Choroid plexus epithelial cell (primary cell): ENCODE data around the gene CLCN3.
A peak's percentile ranks its signal among the peaks of the same experiment; 100 is the strongest.

Experiments
- DNase-seq: peaks from one replicate; pipeline ENCODE4 v3.0.0-alpha.2; 2010; ENCODE audit warnings: low read depth
- H3K4me3 ChIP-seq: 2 replicates; pipeline ENCODE4 v1.5.1; 2011; ENCODE audit warnings: low read depth, mild to moderate bottlenecking, control low read depth, low read length, moderate library complexity
- CTCF ChIP-seq: conservative IDR thresholded peaks from 2 replicates; pipeline ENCODE4 v1.5.1; 2011; ENCODE audit warnings: low read depth, mild to moderate bottlenecking, control low read depth, inconsistent platforms, low read length, moderate library complexity

Gene CLCN3

GRCh38 chr4:169593050-169593560 is 27.3 kb upstream of the CLCN3 start:
- no peak overlapping the region for H3K4me3 ChIP-seq
- DNase-seq: no peak
- TF ChIP-seq CTCF: no peak

DNA sequence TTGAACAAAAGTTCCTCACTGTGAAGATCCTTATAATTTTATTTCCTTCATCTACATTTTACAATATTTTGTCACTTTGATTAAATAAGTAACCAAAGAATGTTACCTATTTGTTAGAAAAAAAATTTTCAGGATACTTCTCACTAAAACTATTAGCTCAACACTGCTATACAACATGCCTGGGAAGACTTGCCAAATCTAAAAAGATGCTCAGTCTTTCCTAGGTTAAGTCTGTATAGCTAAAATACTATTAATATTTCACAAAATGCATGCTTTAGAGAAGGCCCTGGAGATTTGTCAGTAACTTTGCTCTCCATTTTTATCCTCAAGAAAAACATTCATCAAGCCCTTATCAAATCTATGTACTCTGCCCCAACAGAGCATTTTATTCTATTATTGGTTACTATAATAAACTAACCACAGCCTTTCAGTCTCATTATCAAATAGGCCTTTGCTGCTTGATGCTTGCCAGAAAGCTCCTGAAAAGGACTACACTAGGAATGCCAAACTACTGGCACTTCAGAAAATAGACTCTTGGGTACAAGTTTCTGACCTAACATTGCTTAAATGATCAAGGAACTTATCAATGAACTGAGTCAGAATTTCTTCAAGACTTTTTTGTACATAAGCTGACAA is 25.7 kb upstream of the CLCN3 start:
- DNase-seq: no peak
- no peak overlapping the region for H3K4me3 ChIP-seq
- no peak for TF ChIP-seq CTCF

DNA sequence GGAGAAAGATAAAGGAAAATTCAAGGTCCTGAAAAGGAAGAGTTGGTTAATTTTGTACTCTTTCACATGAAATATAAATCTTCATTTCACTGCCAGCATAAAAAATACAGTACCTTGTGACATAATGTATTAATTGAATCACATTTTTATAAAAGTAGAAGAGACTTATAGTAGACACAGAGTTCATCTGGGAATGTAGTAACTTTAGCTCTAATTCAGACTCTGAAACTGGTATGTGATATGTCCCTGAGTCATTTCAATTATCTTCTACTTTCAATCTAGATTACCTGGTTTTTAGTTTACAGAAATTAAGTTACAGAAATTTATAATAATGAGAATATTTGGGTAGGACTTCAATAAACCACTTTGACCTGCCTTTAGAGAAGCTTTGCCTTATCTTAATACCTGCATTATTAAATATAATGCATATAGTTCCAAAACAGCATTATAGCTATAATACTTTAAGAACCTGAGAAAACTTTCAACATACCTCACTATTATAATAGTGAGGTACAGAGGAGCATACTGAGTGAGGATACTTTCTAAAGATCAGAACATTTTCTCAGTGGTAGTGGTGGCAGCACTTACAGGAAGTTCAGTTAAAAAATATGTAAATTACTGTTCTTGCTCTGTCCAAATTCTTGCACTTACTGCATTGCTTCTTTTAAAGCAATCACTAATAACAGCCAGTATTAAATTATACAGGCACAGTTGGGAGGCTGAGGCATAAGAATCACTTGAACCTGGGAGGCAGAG is 19.2 kb upstream of the CLCN3 start:
- no peak overlapping the region for H3K4me3 ChIP-seq
- DNase-seq: no peak
- TF ChIP-seq CTCF: no peak

- H3K4me3 ChIP-seq: no peak overlapping the region
- no peak for DNase-seq
- no peak for TF ChIP-seq CTCF
Measured at GRCh38 chr4:169603312-169603711, 17.1 kb upstream of the CLCN3 start.

- DNase-seq: peak; percentile 88
- no peak overlapping the region for H3K4me3 ChIP-seq
- TF ChIP-seq CTCF: no peak
Measured at GRCh38 chr4:169604131-169604900, 16.1 kb upstream of the CLCN3 start.

DNA sequence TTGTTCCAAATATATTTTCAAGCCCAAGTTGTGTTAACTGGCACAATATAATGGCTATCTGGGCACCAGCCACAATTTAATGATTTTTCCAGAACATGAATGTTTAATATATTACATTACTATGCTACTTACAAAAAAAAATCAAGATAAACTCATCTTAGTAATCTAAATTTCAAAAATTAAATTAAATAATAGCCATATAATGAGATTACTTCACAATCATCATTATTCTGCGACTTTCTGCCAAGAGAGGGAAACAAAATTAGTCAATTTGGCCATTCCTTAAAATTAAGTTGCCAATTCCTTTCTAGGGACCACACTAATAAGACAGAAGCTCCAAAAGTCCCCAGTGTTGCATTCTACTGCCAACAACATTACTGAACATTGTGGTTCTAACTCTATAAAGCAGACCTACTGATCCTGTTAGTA is 15.5 kb upstream of the CLCN3 start:
- no peak overlapping the region for H3K4me3 ChIP-seq
- no peak for TF ChIP-seq CTCF
- DNase-seq: no peak
